NCI-H1105 (cell line): ENCODE results near the gene MAML2.

Source experiments
- DNase-seq: peaks from one replicate; lab custom pipeline; 2025; lab: John Stamatoyannopoulos, UW

MAML2 gene

GRCh38 chr11:96238563-96239135, 104.3 kb downstream of the MAML2 start:
- peak; percentile 36 for DNase-seq

GRCh38 chr11:96237766-96238266, 105.2 kb downstream of the MAML2 start:
- DNase-seq = peak; percentile 94

- no peak for DNase-seq
Measured at GRCh38 chr11:96235751-96236150, 107.2 kb downstream of the MAML2 start.

DNA sequence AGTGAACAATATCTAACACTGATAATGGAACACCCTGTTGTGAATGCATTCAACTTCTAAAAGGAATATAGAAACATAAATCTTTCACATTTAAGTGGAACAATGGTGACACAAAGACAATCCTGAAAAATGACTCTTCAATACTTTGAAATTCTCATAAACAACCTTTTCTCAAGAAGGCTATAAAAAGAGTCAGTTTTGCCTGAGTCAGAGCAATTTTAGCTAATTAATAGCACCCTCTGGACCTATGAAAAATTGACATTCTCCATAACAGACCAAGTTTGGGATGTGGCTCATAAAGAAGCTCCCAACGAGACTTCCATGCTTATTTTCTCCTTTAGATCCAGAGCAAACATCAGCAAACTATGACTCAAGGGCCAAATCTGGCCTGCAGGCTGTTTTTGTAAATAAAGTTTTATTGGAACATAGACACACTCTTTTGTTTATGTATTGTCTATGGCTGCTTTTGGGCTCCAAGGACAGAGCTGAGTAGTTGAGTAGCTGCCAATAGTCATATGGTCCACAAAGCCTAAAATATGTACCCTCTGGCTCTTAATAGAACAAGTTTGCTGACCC, 108.0 kb downstream of the MAML2 start:
- DNase-seq = no peak

DNA sequence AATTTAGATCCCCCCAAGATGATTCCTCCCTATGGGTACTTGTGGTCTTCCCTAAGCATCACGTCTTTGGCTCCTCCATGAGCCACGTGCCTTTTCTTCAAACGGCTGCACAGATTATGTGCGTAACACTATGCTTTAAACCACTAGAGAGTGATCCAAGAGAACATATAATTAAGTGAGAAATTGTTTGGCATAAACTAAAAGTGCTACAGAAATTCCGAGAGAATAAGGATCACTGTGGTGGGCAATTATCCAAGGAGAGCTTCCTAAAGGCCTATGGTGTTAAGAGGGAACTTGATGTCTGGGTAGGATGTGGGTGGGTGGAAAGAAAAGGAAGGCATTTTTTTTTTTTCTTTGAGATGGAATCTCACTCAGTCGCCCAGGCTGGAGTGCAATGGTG, 110.9 kb downstream of the MAML2 start:
- no peak for DNase-seq

DNA sequence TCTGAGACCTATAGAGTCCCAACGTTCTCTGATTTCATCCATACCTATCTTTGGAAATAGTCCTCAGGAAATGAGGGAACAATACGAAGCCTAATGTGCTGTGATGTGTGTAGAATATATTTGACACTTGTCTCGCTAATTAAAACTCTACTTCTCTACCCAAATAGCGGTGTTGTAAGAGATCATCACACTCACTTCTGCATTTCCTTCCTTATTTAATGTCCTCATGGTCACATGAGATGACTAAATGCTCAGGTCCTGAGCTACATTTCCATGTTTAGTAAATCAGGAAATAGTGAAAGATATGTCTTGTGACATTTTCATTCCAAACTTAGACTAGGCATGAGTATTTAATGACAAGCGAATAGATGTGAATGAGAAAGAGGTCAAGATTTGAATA, 112.3 kb downstream of the MAML2 start:
- DNase-seq = no peak

DNA sequence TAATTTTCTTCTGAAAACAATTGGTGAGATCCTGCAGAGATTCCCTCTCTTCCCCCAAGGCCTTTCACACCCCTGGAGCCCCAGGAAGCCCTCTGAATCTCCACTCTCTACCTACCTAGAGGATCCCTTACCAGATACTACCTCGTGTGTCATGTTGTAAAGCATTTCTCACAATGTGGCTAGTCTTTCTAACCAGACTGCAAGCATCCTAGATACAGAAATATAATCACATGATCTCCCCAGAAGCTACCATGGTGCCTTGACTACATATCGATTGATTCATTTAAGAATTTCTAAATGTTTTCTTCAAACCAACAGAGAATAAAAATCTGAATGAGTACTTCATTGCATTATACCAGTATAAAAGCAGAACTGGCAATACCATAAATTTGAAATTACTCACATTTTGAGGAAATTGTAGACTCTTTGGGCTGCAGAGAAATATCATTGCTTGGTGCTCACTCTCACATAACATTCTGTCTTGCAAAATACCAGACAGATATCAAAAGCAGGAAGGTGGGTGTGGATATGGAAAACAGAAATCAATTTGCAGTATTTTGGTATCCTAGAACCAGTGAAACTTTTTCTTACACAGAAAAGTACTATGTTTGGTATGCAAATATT, 113.5 kb downstream of the MAML2 start:
- no peak for DNase-seq

DNA sequence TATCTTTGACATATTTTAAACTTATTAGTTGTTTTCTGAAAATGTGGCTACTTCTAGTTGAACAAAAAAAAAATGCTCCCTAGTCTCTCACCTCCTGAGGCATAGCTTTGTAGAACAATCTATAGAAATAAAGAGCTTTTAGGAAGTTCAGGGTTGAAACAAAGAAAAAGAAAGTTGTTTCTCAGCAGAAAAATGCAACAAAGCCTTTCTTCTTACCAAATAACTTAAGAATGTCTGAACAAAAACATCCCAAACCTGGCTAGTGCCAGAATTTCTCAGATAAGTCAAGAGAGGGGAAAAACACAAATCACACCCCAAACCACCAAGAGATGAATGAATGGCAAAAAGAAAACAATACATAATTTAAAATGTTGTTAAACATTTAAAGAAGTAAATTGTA, 114.1 kb downstream of the MAML2 start:
- DNase-seq = no peak

GRCh38 chr11:96228473-96228891, 114.5 kb downstream of the MAML2 start:
- DNase-seq = no peak

DNA sequence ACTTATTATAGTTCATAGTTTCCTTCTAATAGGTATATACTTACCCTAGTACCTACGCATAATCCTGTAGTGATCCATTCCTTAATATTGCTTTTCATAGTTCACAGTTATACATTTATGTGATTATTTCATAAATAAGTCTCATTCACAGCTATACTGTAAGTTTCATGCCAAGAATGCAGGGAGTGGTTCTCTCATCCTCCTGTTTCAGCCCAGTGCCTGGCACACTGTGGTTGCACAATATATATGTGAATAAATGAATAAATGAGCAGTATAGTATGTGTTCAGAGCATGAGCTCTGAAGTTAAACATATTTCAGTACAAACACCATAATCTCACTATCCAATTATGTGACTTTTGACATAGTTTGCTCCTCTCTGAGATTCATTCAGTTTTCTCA, 115.8 kb downstream of the MAML2 start:
- no peak for DNase-seq

- no peak for DNase-seq
Measured at GRCh38 chr11:96223083-96223482, 119.9 kb downstream of the MAML2 start.

DNA sequence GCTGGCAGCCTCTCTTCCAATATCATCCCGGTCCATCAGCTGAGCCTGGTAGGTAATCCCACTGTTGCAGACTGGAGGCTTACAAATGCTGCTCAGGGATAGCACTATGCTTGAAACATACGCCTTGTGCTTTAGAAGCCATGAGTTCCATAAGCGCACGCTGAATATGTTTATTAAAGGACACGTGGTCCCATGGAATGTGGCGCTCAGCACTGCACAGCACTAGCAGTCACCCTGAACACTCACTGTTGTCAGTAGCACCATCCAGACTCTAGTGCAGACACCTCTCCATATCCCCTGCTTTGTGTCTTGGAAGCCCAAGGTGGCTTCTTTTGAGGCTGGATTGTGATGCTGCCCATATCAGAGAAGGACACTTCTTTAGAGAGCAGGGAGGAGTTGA, 120.9 kb downstream of the MAML2 start:
- DNase-seq = no peak

- DNase-seq = no peak
Measured at GRCh38 chr11:96221244-96222070, 121.5 kb downstream of the MAML2 start.

- no peak for DNase-seq
Measured at GRCh38 chr11:96219981-96220623, 122.9 kb downstream of the MAML2 start.

GRCh38 chr11:96218901-96219300, 124.1 kb downstream of the MAML2 start:
- DNase-seq = no peak

DNA sequence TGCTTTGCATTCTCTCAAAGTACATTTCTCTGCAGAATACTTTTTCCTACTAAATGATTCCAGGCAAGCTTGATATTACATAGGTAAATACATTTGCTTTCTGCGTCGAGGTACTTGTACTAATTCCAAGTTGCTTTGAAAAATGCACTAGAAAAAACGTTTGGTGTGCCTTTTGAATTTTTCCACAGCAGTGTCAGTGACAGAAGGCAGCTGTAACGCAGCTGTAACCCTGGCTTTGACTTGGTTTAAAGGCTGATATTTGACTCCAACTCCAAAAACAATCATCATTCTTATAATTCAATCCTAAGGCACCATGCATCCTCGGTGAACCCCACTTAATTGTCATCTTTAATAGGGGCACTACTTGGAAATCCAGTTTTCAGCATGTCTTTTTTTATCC, 125.0 kb downstream of the MAML2 start:
- no peak for DNase-seq

GRCh38 chr11:96217206-96217605, 125.8 kb downstream of the MAML2 start:
- no peak for DNase-seq

- DNase-seq = no peak
Measured at GRCh38 chr11:96215826-96216225, 127.2 kb downstream of the MAML2 start.

- no peak for DNase-seq
Measured at GRCh38 chr11:96215110-96215782, 127.7 kb downstream of the MAML2 start.

DNA sequence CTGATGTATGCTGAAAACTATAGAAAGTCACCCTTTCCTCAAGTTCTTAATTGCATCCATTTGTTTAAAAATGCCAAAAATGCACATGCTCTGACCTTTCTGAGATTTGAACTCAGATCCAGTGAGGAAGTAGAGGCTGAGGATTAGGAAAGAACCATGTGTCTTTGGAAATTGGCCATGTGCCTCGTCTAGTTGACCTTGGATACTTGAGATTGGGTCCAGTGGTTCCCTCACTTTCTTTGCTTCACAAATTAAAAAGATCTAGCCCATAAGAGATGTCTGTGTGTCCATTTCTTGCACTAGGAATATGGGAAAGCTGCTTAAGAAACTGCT, 128.3 kb downstream of the MAML2 start:
- no peak for DNase-seq

DNA sequence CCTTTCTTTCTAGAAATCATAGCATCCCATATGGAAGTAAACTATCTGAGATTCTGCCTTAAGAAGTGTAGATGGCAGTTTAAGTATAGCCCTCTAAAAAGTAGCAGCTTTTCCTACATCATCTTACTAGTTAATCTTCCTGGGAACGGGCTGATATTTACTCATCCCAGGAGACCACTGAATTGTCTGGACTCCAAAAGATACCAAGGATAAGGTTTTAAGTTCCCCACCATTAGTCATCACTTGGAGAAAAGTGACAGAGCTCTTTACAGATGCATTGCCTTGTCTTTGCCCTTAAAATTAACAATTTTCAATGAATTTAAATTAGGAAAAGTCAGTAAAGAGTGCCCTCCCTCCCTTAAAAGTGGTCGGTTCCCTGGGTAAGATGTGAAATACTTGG, 129.5 kb downstream of the MAML2 start:
- no peak for DNase-seq

- DNase-seq = no peak
Measured at GRCh38 chr11:96211436-96211835, 131.6 kb downstream of the MAML2 start.
